Breast epithelium (tissue), 3 donors: ENCODE measurements around the gene ASCC1.

Experiments used
- POLR2AphosphoS5 ChIP-seq, 3 donors: sonication (generic); formaldehyde crosslinking; IDR thresholded peaks; one replicate each; pipeline ENCODE4 v1.6.1; 2017; ENCODE audit warnings: antibody characterized with exemption in 3 of 3
- TF ChIP-seq, protein P1 (sequence below), 3 donors: fragments of 450-650 bp; IDR thresholded peaks; one replicate each; pipeline ENCODE4 v1.5.1; 2016 to 2017; ENCODE audit warnings: antibody characterized with exemption in 3 of 3, mild to moderate bottlenecking in 3 of 3, moderate library complexity in 3 of 3

DNA sequence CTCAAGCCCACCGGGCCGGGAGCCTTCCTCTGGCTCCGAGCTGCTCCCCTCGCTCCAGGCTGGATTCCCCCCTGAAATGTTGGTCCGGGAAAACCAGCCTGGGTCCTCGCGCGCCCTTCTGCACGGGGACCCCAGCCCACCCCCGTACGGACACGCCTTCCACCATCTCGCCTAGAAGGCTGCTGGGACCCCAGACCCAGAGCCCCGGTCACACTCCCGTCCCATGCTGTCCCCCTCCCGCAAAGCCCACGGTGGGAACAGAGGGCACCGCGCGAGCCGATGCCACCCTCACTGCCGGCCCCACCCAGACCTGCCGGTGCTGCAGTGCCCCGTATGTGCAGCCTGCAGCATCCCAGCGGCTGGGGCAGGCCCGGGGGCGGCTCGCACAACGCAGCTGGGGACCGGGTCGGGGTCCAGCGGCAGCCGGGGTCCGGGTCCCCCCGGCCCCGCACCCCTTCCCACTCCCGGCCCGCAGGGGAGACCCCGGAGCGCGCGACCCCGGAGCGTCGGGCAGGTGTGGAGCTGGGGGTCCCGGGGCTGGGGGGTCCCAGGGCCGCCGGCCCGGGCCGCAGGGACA lies 128.6 kb downstream of the ASCC1 start:
- TF ChIP-seq POLR2AphosphoS5 (IDR thresholded peaks at IDR 0.05): no peak
- TF ChIP-seq, protein P1, sequence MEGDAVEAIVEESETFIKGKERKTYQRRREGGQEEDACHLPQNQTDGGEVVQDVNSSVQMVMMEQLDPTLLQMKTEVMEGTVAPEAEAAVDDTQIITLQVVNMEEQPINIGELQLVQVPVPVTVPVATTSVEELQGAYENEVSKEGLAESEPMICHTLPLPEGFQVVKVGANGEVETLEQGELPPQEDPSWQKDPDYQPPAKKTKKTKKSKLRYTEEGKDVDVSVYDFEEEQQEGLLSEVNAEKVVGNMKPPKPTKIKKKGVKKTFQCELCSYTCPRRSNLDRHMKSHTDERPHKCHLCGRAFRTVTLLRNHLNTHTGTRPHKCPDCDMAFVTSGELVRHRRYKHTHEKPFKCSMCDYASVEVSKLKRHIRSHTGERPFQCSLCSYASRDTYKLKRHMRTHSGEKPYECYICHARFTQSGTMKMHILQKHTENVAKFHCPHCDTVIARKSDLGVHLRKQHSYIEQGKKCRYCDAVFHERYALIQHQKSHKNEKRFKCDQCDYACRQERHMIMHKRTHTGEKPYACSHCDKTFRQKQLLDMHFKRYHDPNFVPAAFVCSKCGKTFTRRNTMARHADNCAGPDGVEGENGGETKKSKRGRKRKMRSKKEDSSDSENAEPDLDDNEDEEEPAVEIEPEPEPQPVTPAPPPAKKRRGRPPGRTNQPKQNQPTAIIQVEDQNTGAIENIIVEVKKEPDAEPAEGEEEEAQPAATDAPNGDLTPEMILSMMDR (IDR thresholded peaks at IDR 0.05): no peak
